DOHH2 (cell line): Measurements from ENCODE around the gene NFKB2.

Experiments
- H3F3A ChIP-seq: fragments of 200-600 bp; sonication (generic), shearing (Covaris generic); 2 replicates; pipeline ENCODE4 v1.6.0; 2016; ENCODE audit warnings: antibody characterized with exemption, mild to moderate bottlenecking; ENCODE audit not compliant: control insufficient read depth, insufficient read depth
- H3K27ac ChIP-seq: fragments of 200-600 bp; sonication (generic); 2 replicates; pipeline ENCODE4 v1.5.1; 2014; ENCODE audit warnings: low read depth, mild to moderate bottlenecking, low read length, moderate library complexity
- H3K27me3 ChIP-seq: fragments of 200-600 bp; sonication (generic); 2 replicates; pipeline ENCODE4 v1.6.1; 2014; ENCODE audit warnings: mild to moderate bottlenecking, low read length, mixed read lengths; ENCODE audit not compliant: control insufficient read depth
- H3K36me3 ChIP-seq: fragments of 200-600 bp; sonication (generic); 2 replicates; pipeline ENCODE4 v1.6.1; 2014; ENCODE audit warnings: mild to moderate bottlenecking, low read length, moderate library complexity, mixed read lengths; ENCODE audit not compliant: control insufficient read depth
- H3K4me1 ChIP-seq: fragments of 200-600 bp; sonication (generic); 2 replicates; pipeline ENCODE4 v1.6.1; 2014; ENCODE audit warnings: mild to moderate bottlenecking, low read length, mixed read lengths; ENCODE audit not compliant: control insufficient read depth
- H3K4me2 ChIP-seq: fragments of 200-600 bp; sonication (generic); 2 replicates; pipeline ENCODE4 v1.6.0; 2014; ENCODE audit warnings: mild to moderate bottlenecking, low read length, moderate library complexity
- H3K4me3 ChIP-seq: fragments of 200-600 bp; sonication (generic); 2 replicates; pipeline ENCODE4 v1.5.1; 2014; ENCODE audit warnings: mild to moderate bottlenecking, low read length, mixed read lengths
- H3K79me2 ChIP-seq: fragments of 200-600 bp; sonication (generic); 2 replicates; pipeline ENCODE4 v1.6.1; 2014; ENCODE audit warnings: mild to moderate bottlenecking, low read length, mixed read lengths; ENCODE audit not compliant: control insufficient read depth
- H3K9me2 ChIP-seq: fragments of 200-600 bp; sonication (generic); replicated peaks from 2 replicates; pipeline ENCODE4 v1.6.1; 2014; ENCODE audit warnings: mild to moderate bottlenecking, low read length, mixed read lengths; ENCODE audit not compliant: control insufficient read depth
- H3K9me3 ChIP-seq: fragments of 200-600 bp; sonication (generic); 2 replicates; pipeline ENCODE4 v1.6.1; 2014; ENCODE audit warnings: antibody characterized with exemption, low read length, mixed read lengths; ENCODE audit not compliant: control insufficient read depth, insufficient read depth
- H4K20me1 ChIP-seq: fragments of 200-600 bp; sonication (generic); 2 replicates; pipeline ENCODE4 v1.6.0; 2014; ENCODE audit warnings: low read depth, mild to moderate bottlenecking, antibody characterized with exemption, low read length, moderate library complexity; ENCODE audit not compliant: control insufficient read depth, insufficient read depth
- CTCF ChIP-seq: fragments of 200-600 bp; sonication (generic); IDR thresholded peaks from one replicate; pipeline ENCODE4 v1.5.1; 2014; ENCODE audit warnings: antibody characterized with exemption, mild to moderate bottlenecking, low read depth, low read length; ENCODE audit not compliant: poor library complexity, severe bottlenecking
- EZH2phosphoT487 ChIP-seq: fragments of 200-600 bp; sonication (generic); IDR thresholded peaks from 2 replicates; pipeline ENCODE4 v1.6.1; 2017; ENCODE audit warnings: borderline replicate concordance, mild to moderate bottlenecking, antibody characterized with exemption, low read length, moderate library complexity, mixed read lengths

NFKB2 gene

GRCh38 chr10:102408728-102409603 lies 13.5 kb downstream of the NFKB2 start:
- Histone ChIP-seq H3K4me1 (peaks cover 13% of the 10 kb centered on the region), H3K9me3 (no peaks in the 10 kb centered on the region), H3K36me3 (no peaks in the 10 kb centered on the region), H3F3A (no peaks in the 10 kb centered on the region), H4K20me1 (0 out of 2 replicates have a peak, but pooled peaks cover 4% of the 10 kb centered on the region), H3K27me3 (peaks cover 49% of the 10 kb centered on the region), H3K4me3 (no peak overlapping the region), H3K79me2 (no peaks in the 10 kb centered on the region), H3K4me2 (no peak overlapping the region; the same call in 1 of the 2 replicates), H3K9me2 (no peaks in the 10 kb centered on the region), H3K27ac (no peak overlapping the region)
- TF ChIP-seq EZH2phosphoT487 (no peak), CTCF (no peak)

- H3K27me3 ChIP-seq = peaks cover 49% of the 10 kb centered on the region
Observed at GRCh38 chr10:102409604-102410428, 14.3 kb downstream of the NFKB2 start.

GRCh38 chr10:102410429-102411073 lies 15.0 kb downstream of the NFKB2 start:
- TF ChIP-seq EZH2phosphoT487 = no peak
- no peak for TF ChIP-seq CTCF
- H3K9me3 ChIP-seq = no peaks in the 10 kb centered on the region
- no peak overlapping the region for H3K4me3 ChIP-seq
- no peaks in the 10 kb centered on the region for H4K20me1 ChIP-seq
- H3K36me3 ChIP-seq = no peaks in the 10 kb centered on the region
- H3F3A ChIP-seq = no peaks in the 10 kb centered on the region
- peaks cover 10% of the 10 kb centered on the region for H3K4me1 ChIP-seq
- peaks cover 49% of the 10 kb centered on the region for H3K27me3 ChIP-seq
- no peak overlapping the region for H3K4me2 ChIP-seq
- no peak overlapping the region for H3K27ac ChIP-seq
- no peaks in the 10 kb centered on the region for H3K9me2 ChIP-seq
- H3K79me2 ChIP-seq = no peaks in the 10 kb centered on the region

More at GRCh38 chr10:102409604-102410428, 14.3 kb downstream of the NFKB2 start:
- H3K27ac ChIP-seq = no peak overlapping the region
- no peaks in the 10 kb centered on the region for H3K9me3 ChIP-seq
- H3K9me2 ChIP-seq = no peaks in the 10 kb centered on the region
- H4K20me1 ChIP-seq = no peaks in the 10 kb centered on the region
- H3K4me2 ChIP-seq = no peak overlapping the region
- H3K4me1 ChIP-seq = peaks cover 10% of the 10 kb centered on the region
- H3K79me2 ChIP-seq = no peaks in the 10 kb centered on the region
- no peak for TF ChIP-seq EZH2phosphoT487
- TF ChIP-seq CTCF = no peak
- H3K4me3 ChIP-seq = no peak overlapping the region
- H3K36me3 ChIP-seq = no peaks in the 10 kb centered on the region
- no peaks in the 10 kb centered on the region for H3F3A ChIP-seq
